HL-60/S4 (cell line): Measurements from ENCODE around the gene PCDHB13.
"Not testable (repeated sequence)": the region's sequence is repeated elsewhere in the genome, so short reads cannot be mapped to it uniquely, and the experiment has no call there.

ENCODE experiments used
- in situ Hi-C: fragments of 300-500 bp; cut with MboI; formaldehyde crosslinking; loops from 2 replicates; pipeline ENCODE4 v1.14.3; 2022; ENCODE audit warnings: low sequenced_read_pairs

The PCDHB13 gene

GRCh38 chr5:141199359-141200235 is 14.1 kb upstream of the PCDHB13 start, which contains the start of gene PCDHB11:
PCDHB11 (plus strand) TSS chr5:141199627; CDS start chr5:141199775, 148 bp downstream.
- in situ Hi-C loops = loop anchor here (25.0 kb wide), 1 partner anchor 363 kb away; no protein-coding TSS in a partner anchor

- in situ Hi-C loops = not testable (repeated sequence)
These were observed 12.6 kb upstream of the PCDHB13 start for GRCh38 chr5:141201126-141201525.

- in situ Hi-C loops = not testable (repeated sequence)
These were observed 12.1 kb upstream of the PCDHB13 start for GRCh38 chr5:141201646-141202045.

- in situ Hi-C loops = no loop called here
These were observed 5.2 kb upstream of the PCDHB13 start, which contains the start of gene PCDHB12 for GRCh38 chr5:141208478-141208877. PCDHB12 (plus strand) TSS chr5:141208719; CDS start chr5:141208908, 189 bp downstream.

DNA sequence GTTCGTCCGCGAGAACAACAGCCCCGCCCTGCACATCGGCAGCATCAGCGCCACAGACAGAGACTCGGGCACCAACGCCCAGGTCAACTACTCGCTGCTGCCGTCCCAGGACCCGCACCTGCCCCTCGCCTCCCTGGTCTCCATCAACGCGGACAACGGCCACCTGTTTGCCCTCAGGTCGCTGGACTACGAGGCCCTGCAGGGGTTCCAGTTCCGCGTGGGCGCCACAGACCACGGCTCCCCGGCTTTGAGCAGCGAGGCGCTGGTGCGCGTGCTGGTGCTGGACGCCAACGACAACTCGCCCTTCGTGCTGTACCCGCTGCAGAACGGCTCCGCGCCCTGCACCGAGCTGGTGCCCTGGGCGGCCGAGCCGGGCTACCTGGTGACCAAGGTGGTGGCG is 3.4 kb upstream of the PCDHB13 start:
- in situ Hi-C loops = not testable (repeated sequence)

DNA sequence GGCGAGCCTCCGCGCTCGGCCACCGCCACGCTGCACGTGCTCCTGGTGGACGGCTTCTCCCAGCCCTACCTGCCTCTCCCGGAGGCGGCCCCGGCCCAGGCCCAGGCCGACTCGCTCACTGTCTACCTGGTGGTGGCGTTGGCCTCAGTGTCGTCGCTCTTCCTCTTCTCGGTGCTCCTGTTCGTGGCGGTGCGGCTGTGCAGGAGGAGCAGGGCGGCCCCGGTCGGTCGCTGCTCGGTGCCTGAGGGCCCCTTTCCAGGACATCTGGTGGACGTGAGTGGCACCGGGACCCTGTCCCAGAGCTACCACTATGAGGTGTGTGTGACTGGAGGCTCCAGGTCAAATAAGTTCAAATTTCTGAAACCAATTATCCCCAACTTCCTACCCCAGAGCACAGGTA is 2.9 kb upstream of the PCDHB13 start:
- in situ Hi-C loops = not testable (repeated sequence)

DNA sequence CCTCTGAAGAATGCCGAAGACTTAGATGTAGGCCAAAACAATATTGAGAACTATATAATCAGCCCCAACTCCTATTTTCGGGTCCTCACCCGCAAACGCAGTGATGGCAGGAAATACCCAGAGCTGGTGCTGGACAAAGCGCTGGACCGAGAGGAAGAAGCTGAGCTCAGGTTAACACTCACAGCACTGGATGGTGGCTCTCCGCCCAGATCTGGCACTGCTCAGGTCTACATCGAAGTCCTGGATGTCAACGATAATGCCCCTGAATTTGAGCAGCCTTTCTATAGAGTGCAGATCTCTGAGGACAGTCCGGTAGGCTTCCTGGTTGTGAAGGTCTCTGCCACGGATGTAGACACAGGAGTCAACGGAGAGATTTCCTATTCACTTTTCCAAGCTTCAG is 864 bp downstream of the PCDHB13 start:
- in situ Hi-C loops = not testable (repeated sequence)

GRCh38 chr5:141215504-141215903 is 1.8 kb downstream of the PCDHB13 start:
- in situ Hi-C loops = not testable (repeated sequence)

DNA sequence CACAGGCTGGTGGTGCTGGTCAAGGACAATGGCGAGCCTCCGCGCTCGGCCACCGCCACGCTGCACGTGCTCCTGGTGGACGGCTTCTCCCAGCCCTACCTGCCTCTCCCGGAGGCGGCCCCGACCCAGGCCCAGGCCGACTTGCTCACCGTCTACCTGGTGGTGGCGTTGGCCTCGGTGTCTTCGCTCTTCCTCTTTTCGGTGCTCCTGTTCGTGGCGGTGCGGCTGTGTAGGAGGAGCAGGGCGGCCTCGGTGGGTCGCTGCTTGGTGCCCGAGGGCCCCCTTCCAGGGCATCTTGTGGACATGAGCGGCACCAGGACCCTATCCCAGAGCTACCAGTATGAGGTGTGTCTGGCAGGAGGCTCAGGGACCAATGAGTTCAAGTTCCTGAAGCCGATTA is 2.3 kb downstream of the PCDHB13 start:
- in situ Hi-C loops = not testable (repeated sequence)

DNA sequence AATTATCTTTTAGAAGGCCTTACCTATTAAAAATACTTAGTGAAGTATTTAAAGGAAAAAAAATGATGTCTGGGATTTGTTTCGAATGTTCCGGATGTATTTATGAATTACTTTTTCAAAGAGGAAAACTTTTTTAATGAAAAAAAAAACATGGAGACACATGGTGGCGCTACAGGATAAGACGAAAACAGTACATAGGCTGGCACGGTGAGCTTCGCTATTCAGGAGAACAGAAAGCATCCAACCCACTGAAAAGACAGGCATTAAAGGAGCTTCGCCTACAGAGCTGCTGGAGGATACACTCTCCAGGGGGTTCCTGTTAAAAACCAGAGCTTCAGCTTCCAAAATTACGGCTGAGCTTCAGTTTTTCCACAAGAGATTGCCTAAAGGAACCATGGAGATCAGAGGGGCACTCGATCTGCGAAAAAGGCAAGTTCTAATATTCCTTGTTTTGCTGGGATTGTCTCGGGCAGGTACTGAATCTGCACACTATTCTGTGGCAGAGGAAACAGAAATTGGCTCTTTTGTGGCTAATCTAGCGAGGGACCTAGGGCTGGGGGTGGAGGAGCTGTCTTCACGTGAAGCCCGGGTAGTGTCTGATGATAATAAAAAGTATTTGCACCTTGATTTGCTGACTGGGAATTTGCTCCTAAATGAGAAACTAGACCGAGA is 9.5 kb downstream of the PCDHB13 start, which contains the start of gene PCDHB14:
TSS of gene PCDHB14 (plus strand) at position 232 of the 672 bp plus-strand sequence. CDS start at position 395, 163 bp downstream.
- in situ Hi-C loops = no loop called here

- in situ Hi-C loops = not testable (repeated sequence)
These were observed 11.1 kb downstream of the PCDHB13 start for GRCh38 chr5:141224844-141225243.

GRCh38 chr5:141225421-141225820 is 11.7 kb downstream of the PCDHB13 start:
- in situ Hi-C loops = not testable (repeated sequence)

GRCh38 chr5:141234109-141234667 is 20.5 kb downstream of the PCDHB13 start:
- in situ Hi-C loops = no loop called here

DNA sequence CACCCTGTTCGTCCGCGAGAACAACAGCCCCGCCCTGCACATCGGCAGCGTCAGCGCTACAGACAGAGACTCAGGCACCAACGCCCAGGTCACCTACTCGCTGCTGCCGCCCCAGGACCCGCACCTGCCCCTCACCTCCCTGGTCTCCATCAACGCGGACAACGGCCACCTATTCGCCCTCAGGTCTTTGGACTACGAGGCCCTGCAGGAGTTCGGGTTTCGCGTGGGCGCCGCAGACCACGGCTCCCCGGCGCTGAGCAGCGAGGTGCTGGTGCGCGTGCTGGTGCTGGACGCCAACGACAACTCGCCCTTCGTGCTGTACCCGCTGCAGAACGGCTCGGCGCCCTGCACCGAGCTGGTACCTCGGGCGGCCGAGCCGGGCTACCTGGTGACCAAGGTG is 22.2 kb downstream of the PCDHB13 start:
- in situ Hi-C loops = not testable (repeated sequence)

GRCh38 chr5:141236516-141237313 is 23.0 kb downstream of the PCDHB13 start:
- in situ Hi-C loops = no loop called here

GRCh38 chr5:141241496-141241895 is 27.8 kb downstream of the PCDHB13 start:
- in situ Hi-C loops = no loop called here

- in situ Hi-C loops = no loop called here
These were observed 31.6 kb downstream of the PCDHB13 start, which contains the start of gene PCDHB15 for GRCh38 chr5:141245250-141245717. PCDHB15 (plus strand) TSS chr5:141245395; CDS start chr5:141245579, 184 bp downstream.

DNA sequence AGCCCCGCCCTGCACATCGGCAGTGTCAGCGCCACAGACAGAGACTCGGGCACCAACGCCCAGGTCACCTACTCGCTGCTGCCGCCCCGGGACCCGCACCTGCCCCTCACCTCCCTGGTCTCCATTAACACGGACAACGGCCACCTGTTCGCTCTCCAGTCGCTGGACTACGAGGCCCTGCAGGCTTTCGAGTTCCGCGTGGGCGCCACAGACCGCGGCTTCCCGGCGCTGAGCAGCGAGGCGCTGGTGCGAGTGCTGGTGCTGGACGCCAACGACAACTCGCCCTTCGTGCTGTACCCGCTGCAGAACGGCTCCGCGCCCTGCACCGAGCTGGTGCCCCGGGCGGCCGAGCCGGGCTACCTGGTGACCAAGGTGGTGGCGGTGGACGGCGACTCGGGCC is 33.3 kb downstream of the PCDHB13 start:
- in situ Hi-C loops = not testable (repeated sequence)

DNA sequence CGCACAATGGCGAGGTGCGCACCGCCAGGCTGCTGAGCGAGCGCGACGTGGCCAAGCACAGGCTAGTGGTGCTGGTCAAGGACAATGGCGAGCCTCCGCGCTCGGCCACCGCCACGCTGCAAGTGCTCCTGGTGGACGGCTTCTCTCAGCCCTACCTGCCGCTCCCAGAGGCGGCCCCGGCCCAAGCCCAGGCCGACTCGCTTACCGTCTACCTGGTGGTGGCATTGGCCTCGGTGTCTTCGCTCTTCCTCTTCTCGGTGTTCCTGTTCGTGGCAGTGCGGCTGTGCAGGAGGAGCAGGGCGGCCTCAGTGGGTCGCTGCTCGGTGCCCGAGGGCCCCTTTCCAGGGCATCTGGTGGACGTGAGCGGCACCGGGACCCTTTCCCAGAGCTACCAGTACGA is 33.7 kb downstream of the PCDHB13 start:
- in situ Hi-C loops = not testable (repeated sequence)

- in situ Hi-C loops = no loop called here
These were observed 36.9 kb downstream of the PCDHB13 start for GRCh38 chr5:141250576-141250975.
